ENCODE results near the gene TNNI2.

The TNNI2 gene

DNA sequence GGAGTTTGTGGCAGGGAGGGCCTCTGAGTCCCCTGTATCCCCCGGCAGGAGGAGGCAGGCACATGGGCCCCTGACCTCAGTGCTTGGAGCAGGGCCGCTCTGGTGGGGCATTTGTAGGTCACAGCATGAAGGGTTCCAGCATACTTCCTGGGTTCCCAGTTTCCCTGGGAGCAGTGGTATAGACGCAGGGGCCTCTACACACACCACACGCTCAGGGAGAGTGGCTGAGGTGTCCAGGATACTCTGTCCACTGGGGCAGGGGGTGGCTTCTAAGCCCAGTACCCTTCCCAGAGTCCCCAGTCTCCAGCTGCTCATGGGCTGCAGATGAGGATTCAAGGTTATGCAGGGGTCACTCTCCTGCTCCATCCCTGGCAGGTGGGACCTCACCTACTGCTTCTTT is 20.2 kb downstream of the TNNI2 start:
- TF ChIP-seq CTCF (IDR thresholded peaks at IDR 0.05; ENCODE audit: insufficient read depth, low read depth, low read length, missing control alignments), result no peak
- DNase-seq (ENCODE audit: low read depth), result no peak
- no peak overlapping the region for H3K4me3 ChIP-seq (ENCODE audit: low read depth, low read length)

DNA sequence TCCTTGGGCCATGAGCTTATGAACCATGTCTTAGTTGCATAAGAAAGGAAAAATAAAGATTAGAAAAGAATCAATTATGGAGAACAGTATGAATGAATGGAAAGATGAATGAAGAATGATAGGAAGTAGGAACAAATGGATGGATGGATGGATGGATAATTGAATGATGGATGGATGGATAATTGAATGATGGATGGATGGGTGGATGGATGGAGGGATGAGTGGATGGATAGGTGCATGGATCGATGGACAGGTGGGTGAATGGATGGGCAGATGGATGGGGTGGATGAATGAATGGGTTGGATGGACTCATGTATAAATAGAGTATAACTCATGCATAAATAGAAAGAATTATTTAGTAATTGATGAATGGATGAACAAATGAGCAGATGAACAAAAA is 21.3 kb downstream of the TNNI2 start:
- no peak for TF ChIP-seq CTCF (IDR thresholded peaks at IDR 0.05; ENCODE audit: insufficient read depth, low read depth, low read length, missing control alignments)
- no peak for DNase-seq (ENCODE audit: low read depth)
- no peak overlapping the region for H3K4me3 ChIP-seq (ENCODE audit: low read depth, low read length)

DNA sequence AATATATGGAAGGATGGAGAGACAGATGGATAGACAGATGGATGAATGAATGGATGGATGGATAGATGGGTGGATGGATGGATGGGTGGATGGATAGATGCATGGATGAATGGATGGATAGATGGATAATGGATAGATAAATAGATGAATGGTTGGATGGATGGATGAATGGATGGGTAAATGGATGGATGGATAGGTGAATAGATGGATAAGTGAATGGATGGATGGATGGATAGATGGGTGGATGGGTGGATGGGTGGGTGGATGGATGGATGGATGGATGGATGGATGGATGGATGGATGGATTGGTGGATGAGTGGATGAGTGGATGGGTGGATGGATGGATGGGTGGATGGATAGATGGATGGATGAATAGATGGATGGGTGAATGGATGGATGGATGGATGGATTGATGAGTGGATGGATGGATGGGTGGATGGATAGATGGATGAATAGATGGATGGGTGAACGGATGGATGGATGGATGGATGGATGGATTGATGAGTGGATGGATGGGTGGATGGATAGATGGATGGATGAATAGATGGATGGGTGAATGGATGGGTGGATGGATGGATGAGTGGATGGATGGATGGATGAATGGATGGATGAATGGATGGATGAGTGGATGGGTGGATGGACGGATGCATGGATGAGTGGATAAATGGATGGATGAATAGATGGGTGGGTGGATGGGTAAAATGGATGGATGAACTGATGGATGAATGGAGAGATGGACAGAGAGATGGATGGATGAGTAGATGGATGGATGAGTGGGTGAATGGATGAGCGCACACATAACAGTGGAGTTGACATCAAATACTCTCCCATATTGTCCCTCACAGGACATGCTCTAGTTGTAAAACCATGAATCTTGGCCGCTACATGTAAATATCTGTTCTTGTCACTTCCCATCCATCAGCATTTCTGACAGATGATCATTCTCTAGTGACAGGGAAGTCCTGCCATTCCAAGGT is 22.9 kb downstream of the TNNI2 start:
- no peak for TF ChIP-seq CTCF (IDR thresholded peaks at IDR 0.05; ENCODE audit: insufficient read depth, low read depth, low read length, missing control alignments)
- H3K4me3 ChIP-seq (ENCODE audit: low read depth, low read length), result no peak overlapping the region
- no peak for DNase-seq (ENCODE audit: low read depth)

- H3K4me3 ChIP-seq (ENCODE audit: low read depth, low read length), result no peak overlapping the region
- no peak for TF ChIP-seq CTCF (IDR thresholded peaks at IDR 0.05; ENCODE audit: insufficient read depth, low read depth, low read length, missing control alignments)
- DNase-seq (ENCODE audit: low read depth), result no peak
Measured at GRCh38 chr11:1862588-1863351, 24.0 kb downstream of the TNNI2 start.

DNA sequence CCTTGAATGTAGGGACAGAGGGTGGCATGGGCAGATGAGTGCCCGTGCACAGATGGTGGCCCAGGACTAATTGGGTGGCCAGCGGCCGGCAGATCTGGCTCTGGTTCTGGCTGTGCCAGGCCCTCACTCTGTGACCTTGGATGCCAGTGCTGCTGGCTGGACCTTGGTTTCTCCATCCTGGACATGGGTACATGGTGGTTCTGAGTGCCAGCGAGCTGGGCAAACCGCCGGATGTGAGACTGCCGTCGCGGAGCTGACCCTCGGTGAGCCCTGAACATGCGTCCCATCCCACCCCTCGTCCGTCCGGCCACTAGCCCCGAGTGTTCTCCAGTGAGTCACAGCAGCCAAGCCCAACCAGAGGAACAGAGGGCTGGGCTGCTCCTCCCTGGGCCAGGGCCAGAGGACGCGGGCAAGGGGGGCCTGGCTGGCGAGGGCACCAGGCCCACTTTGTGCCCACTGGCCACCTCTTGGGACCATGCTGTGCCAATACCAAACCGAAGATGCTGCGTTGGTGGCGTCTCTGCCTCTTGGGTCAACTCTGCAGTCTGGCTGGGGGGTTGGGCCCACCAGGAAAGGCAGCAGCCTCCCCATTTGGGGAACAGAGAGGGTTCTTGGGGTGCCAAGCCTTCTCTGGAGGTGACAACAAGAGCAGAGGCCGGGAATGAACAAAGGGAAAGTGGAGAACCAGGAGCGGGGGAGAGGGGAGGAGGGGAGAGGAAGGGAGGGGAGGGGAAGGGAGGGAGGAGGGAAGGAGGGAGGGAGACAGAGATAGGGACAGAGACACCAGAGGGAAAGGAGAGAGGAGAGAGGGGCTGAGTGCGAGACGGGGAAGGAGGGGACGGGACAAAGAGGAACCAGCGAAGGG is 24.8 kb downstream of the TNNI2 start:
- TF ChIP-seq CTCF (IDR thresholded peaks at IDR 0.05; ENCODE audit: insufficient read depth, low read depth, low read length, missing control alignments), result no peak
- no peak overlapping the region for H3K4me3 ChIP-seq (ENCODE audit: low read depth, low read length)
- DNase-seq (ENCODE audit: low read depth), result no peak

GRCh38 chr11:1864231-1864630 is 25.4 kb downstream of the TNNI2 start:
- TF ChIP-seq CTCF (IDR thresholded peaks at IDR 0.05; ENCODE audit: insufficient read depth, low read depth, low read length, missing control alignments), result no peak
- no peak for DNase-seq (ENCODE audit: low read depth)
- H3K4me3 ChIP-seq (ENCODE audit: low read depth, low read length), result no peak overlapping the region
